WTC11 (cell line): ENCODE results near the gene CHD6.

Source experiments
- CTCF ChIP-seq: fragments of 200-600 bp; IDR thresholded peaks from 2 replicates; pipeline ENCODE4 v1.8.0; 2022; ENCODE audit warnings: antibody characterized with exemption
- ELF4 ChIP-seq: sonication (generic); formaldehyde crosslinking; IDR thresholded peaks from 2 replicates; pipeline ENCODE4 v1.8.1; 2022; ENCODE audit warnings: low read depth, mild to moderate bottlenecking, moderate library complexity, missing genetic modification reagents
- ZNF263 ChIP-seq: sonication (generic); formaldehyde crosslinking; IDR thresholded peaks from 2 replicates; pipeline ENCODE4 v1.8.1; 2022; ENCODE audit warnings: low read depth, mild to moderate bottlenecking, moderate library complexity, missing genetic modification reagents
- TF ChIP-seq, protein P1 (sequence below): sonication (generic); formaldehyde crosslinking; IDR thresholded peaks from 2 replicates; pipeline ENCODE4 v1.8.1; 2022; ENCODE audit warnings: mild to moderate bottlenecking, missing genetic modification reagents, moderate library complexity, borderline replicate concordance

GRCh38 chr20:41573955-41574354, 44.2 kb downstream of the CHD6 start:
- TF ChIP-seq, protein P1, sequence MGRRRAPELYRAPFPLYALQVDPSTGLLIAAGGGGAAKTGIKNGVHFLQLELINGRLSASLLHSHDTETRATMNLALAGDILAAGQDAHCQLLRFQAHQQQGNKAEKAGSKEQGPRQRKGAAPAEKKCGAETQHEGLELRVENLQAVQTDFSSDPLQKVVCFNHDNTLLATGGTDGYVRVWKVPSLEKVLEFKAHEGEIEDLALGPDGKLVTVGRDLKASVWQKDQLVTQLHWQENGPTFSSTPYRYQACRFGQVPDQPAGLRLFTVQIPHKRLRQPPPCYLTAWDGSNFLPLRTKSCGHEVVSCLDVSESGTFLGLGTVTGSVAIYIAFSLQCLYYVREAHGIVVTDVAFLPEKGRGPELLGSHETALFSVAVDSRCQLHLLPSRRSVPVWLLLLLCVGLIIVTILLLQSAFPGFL (CRISPR knock-in tag): no peak
- TF ChIP-seq ZNF263 (no peak), CTCF (no peak), ELF4 (CRISPR knock-in tag) (no peak)
